GM23338 (cell line): ENCODE data around the gene PLPPR5. TPM values are rescaled to one million over a fixed set of nuclear protein-coding genes. Genes with fewer than 3 reads are reported as not detected.

Experiments used
- ATAC-seq: fragments of 200-7000 bp; cut with Tn5 transposase; 3 replicates; pipeline ENCODE4 v1.9.1; 2020
- DNase-seq: peaks from one replicate; pipeline ENCODE4 v3.0.0-alpha.2; 2015; ENCODE audit warnings: low spot score
- H2AFZ ChIP-seq: fragments of 200-600 bp; sonication (generic); 2 replicates; pipeline ENCODE4 v1.8.0; 2016; ENCODE audit warnings: antibody characterized with exemption, mild to moderate bottlenecking, moderate library complexity
- H3F3A ChIP-seq: fragments of 200-600 bp; sonication (generic); replicated peaks from 2 replicates; pipeline ENCODE4 v1.8.0; 2017; ENCODE audit warnings: antibody characterized with exemption, mixed run types, low read depth
- H3K27ac ChIP-seq: fragments of 200-600 bp; sonication (generic); 2 replicates; pipeline ENCODE4 v1.6.1; 2016; ENCODE audit warnings: low read depth
- H3K27me3 ChIP-seq: fragments of 200-600 bp; sonication (generic); 2 replicates; pipeline ENCODE4 v1.8.0; 2016; ENCODE audit warnings: mild to moderate bottlenecking, mixed run types, moderate library complexity; ENCODE audit not compliant: insufficient read depth
- H3K36me3 ChIP-seq: fragments of 200-600 bp; sonication (generic); 2 replicates; pipeline ENCODE4 v1.8.0; 2016; ENCODE audit warnings: mild to moderate bottlenecking; ENCODE audit not compliant: insufficient read depth
- H3K4me1 ChIP-seq: fragments of 200-600 bp; sonication (generic); 2 replicates; pipeline ENCODE4 v1.8.0; 2016; ENCODE audit warnings: mild to moderate bottlenecking, moderate library complexity; ENCODE audit not compliant: insufficient read depth
- H3K4me2 ChIP-seq: fragments of 200-600 bp; sonication (generic); 2 replicates; pipeline ENCODE4 v1.7.1; 2017; ENCODE audit warnings: mixed run types
- H3K4me3 ChIP-seq: fragments of 200-600 bp; sonication (generic); 2 replicates; pipeline ENCODE4 v1.6.1; 2016; ENCODE audit warnings: mixed run types
- H3K79me2 ChIP-seq: fragments of 200-600 bp; sonication (generic); replicated peaks from 2 replicates; pipeline ENCODE4 v1.8.0; 2017; ENCODE audit warnings: mild to moderate bottlenecking; ENCODE audit not compliant: insufficient read depth
- H3K9me2 ChIP-seq: fragments of 200-600 bp; sonication (generic); 2 replicates; pipeline ENCODE4 v1.8.0; 2017; ENCODE audit not compliant: insufficient read depth
- H4K20me1 ChIP-seq: fragments of 200-600 bp; sonication (generic); replicated peaks from 2 replicates; pipeline ENCODE4 v1.8.0; 2017; ENCODE audit warnings: mild to moderate bottlenecking; ENCODE audit not compliant: insufficient read depth
- H3K27ac Mint-ChIP-seq: 2 replicates; pipeline ENCODE4 v1.8.0; 2020; ENCODE audit warnings: inconsistent platforms, mild to moderate bottlenecking, moderate library complexity, mixed read lengths
- H3K27me3 Mint-ChIP-seq: 3 replicates; pipeline ENCODE4 v1.8.0; 2022; ENCODE audit warnings: low read depth, mild to moderate bottlenecking, moderate library complexity, mixed read lengths, inconsistent platforms; ENCODE audit not compliant: insufficient read depth, poor library complexity
- H3K36me3 Mint-ChIP-seq: 3 replicates; pipeline ENCODE4 v1.8.0; 2021; ENCODE audit warnings: low read depth, mild to moderate bottlenecking, inconsistent platforms, moderate library complexity, mixed read lengths
- H3K4me1 Mint-ChIP-seq: 3 replicates; pipeline ENCODE4 v1.8.0; 2020; ENCODE audit warnings: mild to moderate bottlenecking, inconsistent platforms, mixed read lengths
- H3K4me3 Mint-ChIP-seq: 3 replicates; pipeline ENCODE4 v1.8.0; 2021; ENCODE audit warnings: moderate library complexity, mild to moderate bottlenecking, inconsistent platforms, mixed read lengths
- H3K9me3 Mint-ChIP-seq: 3 replicates; pipeline ENCODE4 v1.8.0; 2020; ENCODE audit warnings: moderate library complexity, mild to moderate bottlenecking, inconsistent platforms, mixed read lengths
- CTCF ChIP-seq, 2 experiments: fragments of 200-600 bp in 1 of 2; sonication (generic) in 1 of 2; conservative IDR thresholded peaks; 2 replicates each; pipeline versions ENCODE4 v1.5.1 to v1.6.1; 2016 to 2017; ENCODE audit warnings: antibody characterized with exemption in 2 of 2, low read depth in 2 of 2, mild to moderate bottlenecking in 2 of 2, moderate library complexity in 1 of 2
- ETS1 ChIP-seq: IDR thresholded peaks from 2 replicates; pipeline ENCODE4 v1.6.1; 2016; ENCODE audit warnings: antibody characterized with exemption
- EZH2 ChIP-seq: fragments of 200-600 bp; sonication (generic); IDR thresholded peaks from one replicate; pipeline ENCODE4 v1.8.0; 2017; ENCODE audit warnings: antibody characterized with exemption, mild to moderate bottlenecking, low read depth; ENCODE audit not compliant: unreplicated experiment
- EZH2phosphoT487 ChIP-seq: fragments of 200-600 bp; sonication (generic); IDR thresholded peaks from one replicate; pipeline ENCODE4 v1.8.1; 2018; ENCODE audit warnings: antibody characterized with exemption; ENCODE audit not compliant: unreplicated experiment
- JUNB ChIP-seq: IDR thresholded peaks from one replicate; pipeline ENCODE4 v1.6.1; 2016; ENCODE audit warnings: antibody characterized with exemption; ENCODE audit not compliant: unreplicated experiment
- NANOG ChIP-seq: IDR thresholded peaks from 2 replicates; pipeline ENCODE4 v1.6.1; 2016; ENCODE audit warnings: antibody characterized with exemption, borderline replicate concordance
- POLR2AphosphoS5 ChIP-seq: IDR thresholded peaks from 2 replicates; pipeline ENCODE4 v1.6.1; 2016; ENCODE audit warnings: antibody characterized with exemption, low read depth
- REST ChIP-seq: IDR thresholded peaks from one replicate; pipeline ENCODE4 v1.6.1; 2018; ENCODE audit warnings: antibody characterized with exemption; ENCODE audit not compliant: unreplicated experiment
- STAT1 ChIP-seq: IDR thresholded peaks from one replicate; pipeline ENCODE4 v1.6.1; 2016; ENCODE audit warnings: antibody characterized with exemption; ENCODE audit not compliant: unreplicated experiment
- ZNF114 ChIP-seq: fragments of 250-450 bp; sonication (Bioruptor Pico); IDR thresholded peaks from 2 replicates; pipeline ENCODE4 v1.5.0; 2020; ENCODE audit warnings: mild to moderate bottlenecking, moderate library complexity
- polyA plus RNA-seq: library from polyadenylated mRNA; unstranded; fragments of >200 nt; fragmentation: Nextera tagmentation; extraction: Ambion mirVana; gene quantifications from 2 replicates; pipeline ENCODE4 v1.2.1, GENCODE V29; 2016
- total RNA-seq: library from RNA; depleted of rRNA; stranded (reverse); fragments of >200 nt; shearing (Covaris generic); gene quantifications from 2 replicates; pipeline ENCODE4 v1.2.3, GENCODE V29; 2014

The PLPPR5 gene
- total and polyA plus RNA-seq, 2 experiments from 2014 or later: 3.2 to 4.2 TPM

GRCh38 chr1:98919652-98920051 lies 85.0 kb downstream of the PLPPR5 start:
- Mint-ChIP-seq H3K36me3 (no peaks in the 10 kb centered on the region), H3K27ac (no peak overlapping the region)
- no peak for ATAC-seq

GRCh38 chr1:98919211-98919610 lies 85.5 kb downstream of the PLPPR5 start:
- Histone ChIP-seq H4K20me1 (no peaks in the 10 kb centered on the region), H3K27ac (no peak overlapping the region), H3K79me2 (no peaks in the 10 kb centered on the region), H2AFZ (no peak overlapping the region), H3K9me2 (0 out of 2 replicates have a peak, but pooled peaks cover 3% of the 10 kb centered on the region), H3K36me3 (no peaks in the 10 kb centered on the region), H3K27me3 (no peaks in the 10 kb centered on the region), H3K4me3 (no peak overlapping the region), H3K4me2 (no peak overlapping the region), H3F3A (no peaks in the 10 kb centered on the region), H3K4me1 (no peaks in the 10 kb centered on the region)
- Mint-ChIP-seq H3K4me3 (no peak overlapping the region), H3K27me3 (no peaks in the 10 kb centered on the region), H3K27ac (no peak overlapping the region), H3K36me3 (no peaks in the 10 kb centered on the region), H3K4me1 (no peaks in the 10 kb centered on the region), H3K9me3 (no peaks in the 10 kb centered on the region)
- no peak for DNase-seq
- ATAC-seq: no peak
- TF ChIP-seq EZH2phosphoT487 (no peak), JUNB (no peak), ZNF114 (CRISPR knock-in tag) (no peak), CTCF (conservative IDR thresholded peaks at IDR 0.05; ENCODE audit: low read depth in 2 of 2) (no peak), STAT1 (no peak), NANOG (no peak), EZH2 (no peak), ETS1 (no peak), REST (no peak)

More at GRCh38 chr1:98919652-98920051, 85.0 kb downstream of the PLPPR5 start:
- no peak overlapping the region for H3K27ac ChIP-seq
- no peaks in the 10 kb centered on the region for H3F3A ChIP-seq
- no peak overlapping the region for H3K4me2 ChIP-seq
- no peaks in the 10 kb centered on the region for H3K4me1 ChIP-seq
- H2AFZ ChIP-seq: no peak overlapping the region
- no peak overlapping the region for H3K4me3 ChIP-seq
- Mint-ChIP-seq H3K9me3 (no peaks in the 10 kb centered on the region), H3K4me3 (no peak overlapping the region), H3K4me1 (no peaks in the 10 kb centered on the region), H3K27me3 (no peaks in the 10 kb centered on the region)
- no peaks in the 10 kb centered on the region for H3K27me3 ChIP-seq
- TF ChIP-seq EZH2 (no peak), POLR2AphosphoS5 (no peak)
- no peak for DNase-seq
- no peaks in the 10 kb centered on the region for H4K20me1 ChIP-seq
- H3K9me2 ChIP-seq: 0 out of 2 replicates have a peak, but pooled peaks cover 3% of the 10 kb centered on the region
- no peaks in the 10 kb centered on the region for H3K79me2 ChIP-seq
- H3K36me3 ChIP-seq: no peaks in the 10 kb centered on the region
